NCI-H146 treated with DMSO at 0.1 percent for 48 hours (cell line): ENCODE data around the gene GTF2H3.

ENCODE experiments used
- DNase-seq: peaks from one replicate; lab custom pipeline; 2025; ENCODE audit not compliant: unreplicated experiment; lab: John Stamatoyannopoulos, UW

The GTF2H3 gene

DNA sequence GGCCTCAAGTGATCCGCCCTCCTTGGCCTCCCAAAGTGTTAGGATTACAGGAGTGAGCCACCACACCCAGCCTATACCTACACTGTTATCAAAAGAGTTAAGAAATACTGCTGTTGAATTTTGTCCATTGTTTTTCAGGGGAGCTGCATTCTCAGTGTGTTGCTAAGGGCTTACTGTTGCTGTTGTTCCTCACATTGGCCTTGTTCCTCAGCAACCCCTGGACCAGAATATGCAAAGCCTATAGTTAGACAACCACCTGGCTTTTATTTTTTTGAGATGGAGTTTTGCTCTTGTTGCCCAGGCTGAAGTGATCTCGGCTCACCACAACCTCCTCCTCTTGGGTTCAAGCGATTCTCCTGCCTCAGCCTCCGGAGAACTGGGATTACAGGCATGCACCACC is 73.8 kb downstream of the GTF2H3 start:
- no peak for DNase-seq
